ENCODE data around the gene SGCA. TPM values are rescaled to one million over a fixed set of nuclear protein-coding genes. Genes with fewer than 3 reads are reported as not detected.

SGCA gene
- total RNA-seq, 1 experiment from 2014 or later: not detected

DNA sequence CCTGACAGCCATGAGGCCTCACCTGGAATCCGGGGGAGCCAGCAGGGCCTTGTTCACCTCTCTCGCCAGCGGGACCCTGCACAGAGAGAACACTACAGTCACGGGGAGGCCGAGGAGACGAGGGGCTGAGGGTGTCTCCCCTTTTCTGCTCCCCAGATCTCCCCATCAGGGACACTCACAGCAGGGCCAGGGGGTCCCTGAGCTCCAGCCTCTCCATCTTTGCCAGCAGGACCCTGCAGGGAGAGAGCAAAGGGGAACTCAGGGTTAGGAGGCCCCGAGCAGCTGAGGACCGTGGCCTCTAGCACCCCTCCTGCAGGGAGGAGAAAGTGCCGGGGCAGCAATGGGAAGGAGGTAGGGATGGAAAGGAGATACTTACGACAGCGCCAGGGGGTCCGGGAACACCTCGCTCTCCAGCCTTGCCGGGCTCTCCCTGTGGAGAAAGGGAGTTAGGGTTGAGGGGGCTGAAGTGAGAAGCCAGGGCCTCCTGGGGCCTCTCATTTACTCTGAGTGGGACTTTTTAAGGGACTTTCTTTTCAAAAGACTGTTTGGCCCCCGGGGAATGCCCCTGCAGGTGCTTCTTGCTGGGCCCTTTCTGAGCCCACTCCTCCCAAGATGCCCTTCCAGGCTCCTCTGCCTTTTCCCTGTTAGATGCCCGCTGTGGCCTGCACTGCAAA lies 26.9 kb downstream of the SGCA start:
- DNase-seq (ENCODE audit: low read depth): no peak

DNA sequence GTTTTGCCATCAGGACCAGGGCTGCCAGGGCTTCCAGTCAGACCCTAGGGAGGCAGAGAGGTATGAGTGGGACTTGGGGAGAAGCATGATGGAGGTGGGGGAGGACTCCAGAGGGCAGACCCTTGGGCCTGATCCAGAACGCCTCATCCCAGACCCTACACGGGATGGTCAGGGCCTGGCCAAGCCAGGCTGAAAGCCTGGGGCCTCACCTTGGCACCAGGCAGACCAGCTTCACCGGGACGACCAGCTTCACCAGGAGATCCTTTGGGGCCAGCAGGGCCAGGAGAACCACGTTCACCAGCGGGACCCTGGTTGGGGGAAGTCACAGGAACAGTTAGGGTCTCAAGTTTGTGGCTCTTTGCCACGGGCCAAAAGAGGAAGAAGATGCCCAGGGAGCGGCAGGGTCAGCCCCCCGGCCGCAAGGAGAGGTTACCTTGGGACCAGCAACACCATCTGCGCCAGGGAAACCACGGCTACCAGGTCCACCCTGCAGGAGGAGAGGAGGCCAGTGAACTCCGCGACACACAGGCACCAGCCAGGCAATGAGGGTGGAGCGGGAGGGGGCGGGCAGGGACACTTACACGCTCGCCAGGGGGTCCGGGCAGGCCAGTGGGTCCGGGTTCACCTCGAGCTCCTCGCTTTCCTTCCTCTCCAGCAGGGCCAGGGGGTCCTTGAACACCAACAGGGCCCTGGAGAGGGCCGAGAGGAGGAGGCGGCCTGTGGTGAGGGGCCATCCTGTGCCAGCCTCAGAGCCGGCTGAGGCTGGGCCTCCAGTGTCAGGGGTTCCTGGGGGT lies 28.5 kb downstream of the SGCA start:
- no peak for DNase-seq (ENCODE audit: low read depth)

DNA sequence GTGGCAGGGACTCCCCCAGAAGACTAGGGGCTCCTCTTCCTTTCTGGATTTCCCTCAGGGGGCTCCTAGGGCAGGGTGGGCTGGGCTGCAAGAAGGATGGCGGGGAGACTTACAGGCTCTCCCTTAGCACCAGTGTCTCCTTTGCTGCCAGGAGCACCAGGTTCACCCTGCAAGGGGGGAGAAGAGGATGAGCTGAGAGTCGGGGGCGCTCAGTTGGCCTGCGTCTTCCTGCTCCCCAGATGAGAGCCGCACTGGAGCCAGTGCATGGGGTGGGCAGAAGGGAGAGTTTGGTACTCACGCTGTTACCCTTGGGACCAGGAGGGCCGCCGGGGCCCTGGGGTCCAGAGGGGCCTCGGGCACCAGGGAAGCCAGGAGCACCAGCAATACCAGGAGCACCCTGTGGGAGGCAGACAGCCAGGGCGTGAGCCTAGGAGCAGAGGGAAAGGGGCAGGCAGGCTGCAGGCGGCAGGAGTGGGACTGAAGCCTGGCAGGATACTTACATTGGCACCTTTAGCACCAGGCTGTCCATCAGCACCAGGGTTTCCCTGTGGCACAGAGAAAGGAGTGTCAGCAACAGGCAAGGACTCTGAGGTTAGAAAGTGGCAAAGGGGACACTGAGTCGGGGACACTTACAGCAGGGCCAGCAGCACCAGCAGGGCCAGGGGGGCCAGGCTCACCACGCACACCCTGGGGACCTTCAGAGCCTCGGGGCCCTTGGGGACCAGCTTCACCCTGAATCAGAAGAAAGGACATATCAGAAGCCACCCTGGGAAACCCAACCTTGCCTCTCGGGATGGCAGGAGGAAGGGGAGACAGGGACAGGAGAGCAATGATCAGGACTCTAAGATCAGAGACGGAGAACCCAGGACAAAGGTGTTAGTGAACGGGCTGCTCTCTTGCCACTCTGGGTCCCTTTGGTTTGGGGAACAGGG lies 29.4 kb downstream of the SGCA start:
- no peak for DNase-seq (ENCODE audit: low read depth)

DNA sequence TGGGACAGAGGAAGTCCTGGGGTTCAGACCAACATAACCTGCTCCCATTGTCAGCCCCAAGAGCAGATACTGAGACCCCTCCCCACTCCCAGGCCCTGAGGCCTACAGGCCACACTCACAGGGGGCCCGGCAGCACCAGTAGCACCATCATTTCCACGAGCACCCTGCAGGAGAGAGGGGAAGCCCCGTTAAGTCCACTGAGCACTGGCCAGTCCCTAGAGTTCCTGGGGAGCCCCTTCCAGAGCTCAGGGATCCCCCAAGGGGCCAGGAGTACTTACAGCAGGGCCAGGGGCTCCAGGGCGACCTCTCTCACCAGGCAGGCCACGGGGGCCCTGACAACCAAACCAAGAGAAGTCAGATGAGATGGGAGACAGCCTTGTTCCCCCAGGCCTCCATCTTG lies 30.2 kb downstream of the SGCA start:
- DNase-seq (ENCODE audit: low read depth): no peak

DNA sequence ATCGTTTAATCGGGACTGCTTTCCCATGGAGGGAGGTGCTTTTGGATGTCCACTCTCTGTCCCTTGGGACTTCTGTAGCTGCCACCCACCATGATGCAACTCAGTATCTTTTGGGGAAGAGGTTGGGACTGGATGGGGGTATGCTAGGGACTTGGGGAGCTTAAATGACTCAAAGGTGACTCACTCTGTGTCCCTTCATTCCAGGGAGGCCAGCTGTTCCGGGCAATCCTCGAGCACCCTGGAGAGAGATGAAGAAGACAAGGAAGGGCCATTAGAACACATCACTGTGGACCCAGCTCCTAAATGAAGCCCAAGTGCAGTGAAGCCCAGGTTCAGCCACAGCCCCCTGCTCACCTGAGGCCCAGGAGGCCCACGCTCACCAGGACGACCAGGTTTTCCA lies 31.0 kb downstream of the SGCA start:
- peak; percentile 75 for DNase-seq (ENCODE audit: low read depth)

DNA sequence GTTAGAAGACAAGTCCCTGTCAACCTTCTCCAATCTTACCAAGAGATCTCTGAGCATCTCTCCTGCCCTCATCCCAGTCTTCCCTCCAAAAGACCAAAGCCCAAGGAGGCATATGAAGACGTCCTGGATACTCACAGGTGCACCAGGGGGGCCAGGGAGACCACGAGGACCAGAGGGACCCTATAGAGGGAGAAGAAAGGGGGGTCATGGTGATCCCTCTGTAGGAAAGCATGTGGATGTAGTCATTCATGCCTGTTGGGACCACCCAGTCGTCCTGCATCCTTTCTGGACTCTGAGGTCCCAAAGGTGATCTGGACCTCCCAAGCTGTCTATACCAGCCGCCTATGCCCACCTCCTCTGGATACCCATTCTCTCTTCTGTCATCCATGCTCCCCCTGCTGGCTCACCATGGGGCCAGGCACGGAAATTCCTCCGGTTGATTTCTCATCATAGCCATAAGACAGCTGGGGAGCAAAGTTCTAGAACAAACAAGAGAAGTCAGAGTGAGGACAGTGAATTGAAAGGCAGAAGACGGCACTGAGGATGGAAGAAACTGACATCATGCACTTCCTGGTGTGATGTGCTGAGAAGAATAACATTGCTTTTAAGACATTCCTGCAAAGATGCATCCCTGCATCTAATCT lies 32.3 kb downstream of the SGCA start:
- peak; percentile 62 for DNase-seq (ENCODE audit: low read depth)

DNA sequence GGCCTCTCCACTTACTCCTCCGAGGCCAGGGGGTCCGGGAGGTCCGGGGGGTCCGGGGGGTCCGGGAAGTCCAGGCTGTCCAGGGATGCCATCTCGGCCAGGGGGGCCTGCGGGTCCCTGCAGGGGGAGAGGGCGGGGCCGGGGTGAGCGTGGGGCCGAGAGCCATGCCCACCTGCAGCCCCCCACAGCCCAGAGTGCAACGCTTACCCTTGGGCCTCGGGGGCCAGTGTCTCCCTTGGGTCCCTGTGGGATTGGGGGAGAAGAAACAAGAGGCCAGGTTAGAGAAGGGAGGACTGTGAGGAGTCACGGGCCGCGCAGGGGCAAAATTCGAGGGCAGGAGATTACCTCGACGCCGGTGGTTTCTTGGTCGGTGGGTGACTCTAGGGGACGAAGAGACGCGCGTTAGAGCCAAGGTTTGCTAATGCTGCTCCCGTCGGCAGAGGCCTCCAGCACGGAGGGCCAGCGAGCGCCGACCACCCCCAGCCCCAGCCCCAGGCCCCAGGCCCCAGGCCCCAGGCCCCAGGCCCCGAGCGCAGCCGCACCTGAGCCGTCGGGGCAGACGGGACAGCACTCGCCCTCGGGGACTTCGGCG lies 33.5 kb downstream of the SGCA start:
- DNase-seq (ENCODE audit: low read depth): no peak

DNA sequence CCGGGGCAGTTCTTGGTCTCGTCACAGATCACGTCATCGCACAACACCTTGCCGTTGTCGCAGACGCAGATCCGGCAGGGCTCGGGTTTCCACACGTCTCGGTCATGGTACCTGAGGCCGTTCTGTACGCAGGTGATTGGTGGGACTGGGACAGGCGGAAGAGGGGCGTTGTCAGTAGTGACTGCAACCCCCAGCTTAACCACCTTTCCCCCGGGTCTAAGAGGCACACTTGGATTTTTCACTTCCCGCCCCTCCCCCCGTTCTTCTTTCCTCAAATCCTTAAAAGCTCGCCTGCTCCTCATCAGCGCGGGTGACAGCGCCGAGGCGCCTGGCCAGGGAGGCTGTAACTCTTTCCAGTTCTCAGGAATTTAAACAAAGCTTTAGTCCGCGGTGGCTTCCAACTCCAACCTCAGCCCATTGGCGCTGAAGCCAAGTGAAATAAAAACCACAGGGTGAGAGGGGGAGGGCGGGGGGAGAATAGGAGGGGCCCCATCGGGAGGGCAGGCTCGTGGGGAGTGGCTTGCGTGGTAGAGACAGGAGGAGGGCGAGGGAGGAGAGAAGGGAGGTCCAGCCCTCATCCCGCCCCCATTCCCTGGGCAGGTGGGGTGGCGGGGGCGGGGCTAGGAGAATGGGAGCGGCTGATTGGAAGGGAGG lies 34.1 kb downstream of the SGCA start:
- DNase-seq (ENCODE audit: low read depth): peak; percentile 95

DNA sequence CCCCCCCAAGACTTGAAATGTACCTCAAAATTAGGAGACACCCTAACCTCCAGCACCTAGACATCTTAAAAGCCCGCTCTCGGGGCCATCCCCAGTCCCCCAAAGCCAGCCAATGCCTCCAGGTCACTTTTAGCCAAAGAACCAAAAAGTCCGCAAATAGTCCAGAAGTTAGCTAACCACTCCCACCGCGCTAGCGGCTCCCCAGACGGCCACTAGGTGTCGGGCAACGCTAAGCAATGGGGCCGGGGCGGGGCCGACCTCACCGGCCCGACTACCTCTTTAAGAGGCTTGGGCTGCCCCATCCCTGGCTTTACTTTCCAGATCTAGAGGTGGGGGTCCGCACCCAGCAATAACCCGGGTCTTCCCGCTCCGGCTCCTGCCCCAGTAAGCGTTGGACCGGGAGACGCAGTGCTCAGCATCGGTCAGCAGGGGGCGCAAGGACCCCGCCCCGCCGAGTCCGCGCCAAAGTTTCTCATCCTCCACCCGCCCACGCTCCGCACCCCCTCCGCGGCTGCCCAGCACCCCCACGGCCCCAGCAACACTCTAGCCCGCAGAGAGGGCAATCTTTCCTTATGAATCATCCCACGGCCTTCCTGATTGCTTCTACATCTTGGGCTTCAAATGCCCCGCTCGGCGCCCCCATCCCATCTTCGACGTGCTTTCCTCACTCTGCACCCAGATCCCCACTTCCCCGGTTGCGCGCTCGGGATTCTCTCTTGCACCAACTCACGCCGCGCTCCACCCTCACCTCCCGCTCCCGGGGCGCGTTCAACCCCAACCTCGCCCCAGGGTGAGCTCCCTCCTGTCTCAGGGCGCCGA lies 34.9 kb downstream of the SGCA start:
- DNase-seq (ENCODE audit: low read depth): peak; percentile 89

DNA sequence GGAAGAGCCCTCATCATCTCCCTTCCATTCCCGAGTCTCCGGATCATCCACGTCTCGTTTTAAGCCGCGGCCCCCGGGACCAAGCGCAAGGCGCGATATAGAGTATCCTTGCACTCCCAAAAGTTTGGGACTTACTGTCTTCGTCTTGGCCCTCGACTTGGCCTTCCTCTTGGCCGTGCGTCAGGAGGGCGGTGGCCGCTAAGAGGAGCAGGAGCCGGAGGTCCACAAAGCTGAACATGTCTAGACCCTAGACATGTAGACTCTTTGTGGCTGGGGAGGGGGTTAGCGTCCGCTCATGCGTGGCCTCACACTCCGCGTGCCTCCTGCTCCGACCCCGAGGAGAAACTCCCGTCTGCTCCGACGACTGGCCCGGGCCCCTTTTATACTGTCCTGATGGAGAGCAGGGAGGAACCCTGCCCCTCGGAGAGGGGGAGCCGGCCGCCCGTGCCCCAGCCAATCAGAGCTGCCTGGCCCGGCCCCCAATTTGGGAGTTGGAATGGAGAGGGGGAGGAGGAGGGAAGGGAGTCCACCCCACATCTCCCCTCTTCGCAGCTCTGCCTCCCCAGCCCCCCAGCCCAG lies 35.6 kb downstream of the SGCA start, which contains the start of gene COL1A1:
Gene COL1A1, minus strand, starts transcription at position 356 of the 579 bp plus-strand sequence. Its CDS starts 118 bp downstream, at position 238.
- DNase-seq (ENCODE audit: low read depth): peak; percentile 44

DNA sequence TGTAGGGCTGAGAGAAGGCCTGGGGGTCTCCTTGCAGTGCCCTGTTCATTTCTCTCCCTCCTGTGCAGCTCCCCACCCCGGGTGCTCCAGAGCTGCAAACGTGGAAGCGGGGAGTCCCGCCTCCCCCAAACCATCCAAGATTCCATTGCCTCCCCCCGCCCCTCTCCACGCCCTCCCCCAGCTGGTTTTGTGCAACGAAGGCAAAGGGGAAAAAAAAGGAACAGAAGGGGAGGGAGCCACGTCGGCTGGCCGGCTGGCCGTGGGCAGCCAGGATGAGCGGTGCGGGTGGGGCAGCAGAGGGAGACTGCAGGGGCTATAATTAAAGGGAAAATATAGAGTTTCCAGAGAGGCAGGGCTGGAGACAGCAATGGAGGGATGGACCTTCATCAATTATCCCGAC lies 37.3 kb downstream of the SGCA start:
- no peak for DNase-seq (ENCODE audit: low read depth)

DNA sequence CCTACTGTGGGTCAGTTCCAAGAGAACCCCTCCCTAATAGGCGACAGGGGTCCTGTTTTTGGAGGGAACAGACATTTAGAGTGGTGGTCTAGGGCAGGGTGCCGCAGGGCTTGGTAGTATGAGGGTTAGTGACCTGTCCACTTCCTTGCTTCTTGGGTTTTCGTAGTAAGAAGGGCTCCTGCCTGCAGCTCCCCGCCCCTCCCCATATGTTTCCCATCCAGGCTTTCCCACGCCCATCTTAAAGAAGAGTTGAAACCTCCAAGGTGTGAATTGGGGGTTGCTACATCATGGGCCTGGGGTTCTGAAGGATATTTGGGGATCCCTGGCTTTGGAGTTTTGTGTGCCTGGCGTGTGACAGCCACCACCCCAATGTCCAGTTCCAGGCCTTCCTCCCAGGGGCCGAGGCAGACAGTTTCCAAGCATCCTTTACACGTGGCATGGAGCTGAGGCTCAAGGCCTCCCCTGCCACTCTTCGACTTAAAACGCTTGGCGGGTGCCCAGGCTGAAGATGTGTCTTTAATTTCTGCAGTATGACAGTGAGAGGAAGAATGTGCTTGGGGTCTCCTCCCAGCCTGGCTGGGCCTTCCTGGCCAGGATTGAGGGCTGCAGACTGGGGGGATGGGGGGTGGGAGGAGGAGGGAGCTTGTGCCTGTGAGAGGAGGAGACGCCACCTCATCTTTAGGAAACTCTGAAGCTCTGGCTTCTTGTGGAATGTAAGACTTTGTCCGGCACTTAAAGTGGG lies 38.0 kb downstream of the SGCA start:
- DNase-seq (ENCODE audit: low read depth): peak; percentile 61

DNA sequence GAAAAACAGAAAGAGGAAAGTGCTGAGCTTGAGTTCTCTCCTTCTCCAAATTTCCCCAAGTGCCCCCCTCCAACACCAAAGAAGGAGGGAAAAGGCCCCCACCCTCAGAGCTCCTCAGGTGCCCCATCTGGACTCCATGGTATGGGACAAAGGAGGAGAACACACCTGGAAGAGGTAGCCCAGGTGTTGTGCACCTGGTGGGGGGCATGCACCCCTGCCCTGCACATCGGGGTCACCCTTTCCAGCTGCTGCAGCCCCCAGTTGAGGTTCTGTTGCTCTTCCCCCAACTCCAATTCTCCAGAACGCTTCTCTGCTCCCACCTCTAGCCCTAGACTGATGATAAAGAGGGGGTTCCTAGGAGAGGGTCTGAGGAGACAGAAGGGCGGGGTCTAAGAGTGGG lies 38.6 kb downstream of the SGCA start:
- no peak for DNase-seq (ENCODE audit: low read depth)

DNA sequence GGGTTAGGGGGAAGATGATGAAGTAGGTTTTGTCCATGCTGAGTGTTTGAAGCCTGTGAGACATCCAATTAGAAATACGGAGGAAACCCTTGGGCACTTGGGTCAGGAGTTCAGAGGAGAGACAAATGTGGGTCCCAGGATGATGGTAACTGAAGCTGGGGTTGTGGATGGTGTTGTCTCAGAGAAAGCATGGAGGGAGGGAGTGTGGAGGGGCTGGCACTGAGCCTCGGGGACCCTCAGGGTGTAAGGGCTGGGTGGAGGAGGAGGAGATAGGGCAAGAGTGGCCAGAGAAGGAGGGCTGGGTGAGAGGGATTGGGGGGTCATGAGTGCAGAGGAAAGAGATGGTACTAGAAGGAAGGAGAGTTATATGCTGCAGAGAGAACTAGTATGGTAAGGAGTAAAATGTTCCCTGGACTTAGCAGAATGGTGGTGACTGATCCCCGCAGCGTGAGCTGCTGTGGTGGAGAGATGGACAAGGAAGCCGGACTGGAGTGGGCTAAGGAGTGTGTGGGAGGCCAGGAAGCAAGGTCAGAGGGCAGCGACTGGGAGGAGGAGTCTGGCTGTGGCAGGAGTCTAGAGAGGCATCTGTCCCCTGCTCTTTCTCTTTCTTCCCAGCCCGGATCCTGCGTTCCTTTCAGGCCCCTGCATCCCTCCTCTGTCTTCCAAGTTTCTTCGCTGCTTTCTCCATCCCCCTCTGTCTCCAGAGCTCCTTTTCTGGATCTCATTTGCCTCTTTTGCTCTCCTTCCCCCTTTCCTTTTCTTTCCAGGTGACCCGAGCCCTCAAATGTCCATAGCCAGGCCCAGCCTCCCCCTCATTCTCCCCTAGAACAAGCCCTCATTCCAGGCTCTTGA lies 39.5 kb downstream of the SGCA start:
- no peak for DNase-seq (ENCODE audit: low read depth)

DNA sequence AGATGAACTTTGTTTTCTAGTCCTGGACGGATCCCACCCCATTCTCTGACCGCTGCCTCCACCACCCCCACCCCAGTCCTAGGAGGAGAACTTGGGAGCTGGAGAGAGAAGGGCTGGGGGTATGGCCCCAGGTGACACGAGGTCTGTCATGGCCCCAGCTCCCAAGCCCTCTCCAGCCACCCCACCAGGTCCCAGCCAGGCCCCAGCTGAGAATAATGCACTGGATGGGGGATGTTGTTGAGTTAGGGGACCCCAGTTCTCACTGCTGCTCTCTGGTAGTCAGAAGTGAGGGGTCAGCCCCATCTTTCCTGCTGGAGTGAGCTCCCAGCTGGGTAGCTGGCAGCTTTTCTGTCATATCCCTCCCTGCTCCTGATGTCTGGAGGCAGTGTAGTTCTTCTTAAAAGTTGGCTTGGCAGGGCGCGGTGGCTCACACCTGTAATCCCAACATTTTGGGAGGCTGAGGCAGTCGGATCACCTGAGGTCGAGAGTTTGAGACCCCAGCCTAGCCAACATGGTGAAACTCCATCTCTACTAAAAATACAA lies 40.2 kb downstream of the SGCA start:
- DNase-seq (ENCODE audit: low read depth): no peak

DNA sequence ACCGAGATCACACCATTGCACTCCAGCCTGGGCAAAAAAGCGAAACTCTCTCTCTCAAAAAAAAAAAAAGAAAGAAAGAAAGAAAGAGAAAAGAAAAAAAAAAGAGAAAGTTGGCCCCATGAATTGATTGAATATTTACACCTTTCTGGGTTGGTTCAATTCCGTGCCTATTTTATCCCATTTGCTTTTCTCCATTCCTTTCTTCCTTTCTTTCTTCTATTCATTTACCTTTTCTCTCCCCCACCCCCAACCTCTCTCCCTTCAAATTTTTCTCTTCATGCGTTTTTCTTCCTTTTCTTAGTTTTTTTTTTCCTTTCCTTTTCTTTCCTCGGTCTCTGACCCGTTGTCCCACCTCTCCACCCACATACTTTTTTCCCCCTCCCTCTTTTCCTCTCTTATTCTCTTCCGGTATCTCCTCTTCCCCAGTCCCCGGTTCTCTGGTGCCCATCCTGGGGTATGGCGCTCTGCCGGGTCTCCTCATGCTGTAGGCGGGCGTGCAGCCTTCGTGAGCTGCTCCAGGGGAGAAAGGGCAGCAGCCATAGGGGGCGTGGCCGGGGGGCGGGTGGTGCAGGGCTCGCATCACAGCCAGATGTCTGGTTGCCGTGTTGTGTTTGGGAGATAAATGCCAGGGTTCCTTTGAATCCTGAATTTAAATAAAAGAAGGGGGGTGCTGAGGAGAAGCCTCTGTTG lies 40.9 kb downstream of the SGCA start:
- no peak for DNase-seq (ENCODE audit: low read depth)

DNA sequence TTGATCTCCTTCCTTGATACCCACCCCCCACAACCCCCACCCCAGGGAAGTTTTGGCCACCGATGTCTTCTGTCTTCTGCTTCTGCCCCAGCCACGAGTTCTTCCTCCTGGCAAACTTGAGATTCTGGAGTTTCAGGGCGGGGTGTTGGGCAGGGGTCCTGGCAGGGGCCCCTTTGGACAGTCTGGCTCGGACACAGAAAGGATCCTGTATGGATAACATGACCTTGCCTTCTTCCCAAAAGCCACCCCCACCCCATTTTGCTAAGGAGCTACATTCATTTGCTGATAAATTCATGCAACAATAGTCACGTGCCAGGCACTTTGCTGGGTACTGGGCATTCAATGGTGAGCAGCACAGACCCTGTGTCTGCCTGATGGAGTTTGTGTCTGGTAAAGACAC lies 41.5 kb downstream of the SGCA start:
- no peak for DNase-seq (ENCODE audit: low read depth)

Data from M059J (cell line).